ENCODE measurements around the gene RGS3. TPM values are rescaled to one million over a fixed set of nuclear protein-coding genes. Genes with fewer than 3 reads are reported as not detected.
"Not testable (repeated sequence)": the region's sequence is repeated elsewhere in the genome, so short reads cannot be mapped to it uniquely, and the experiment has no call there.

RGS3 gene
- total RNA-seq, 1 donor from 2014 or later = 36.7 TPM

- H3K9me3 Mint-ChIP-seq = no peaks in the 10 kb centered on the region
- no peaks in the 10 kb centered on the region for H3K27me3 Mint-ChIP-seq (ENCODE audit: low read depth)
- H3K36me3 Mint-ChIP-seq (ENCODE audit: low read depth) = no peaks in the 10 kb centered on the region
- no peak overlapping the region for H3K27ac Mint-ChIP-seq (ENCODE audit: unreplicated experiment)
- DNase-seq (ENCODE audit: low read depth, low spot score) = no peak
- H3K4me1 Mint-ChIP-seq = peaks cover 4% of the 10 kb centered on the region
- H3K4me3 Mint-ChIP-seq = no peak overlapping the region
- no peak for TF ChIP-seq CTCF (conservative IDR thresholded peaks at IDR 0.05)
Observed at GRCh38 chr9:113638490-113638889, 175.0 kb downstream of the RGS3 start.

- no peak overlapping the region for H3K27ac Mint-ChIP-seq (ENCODE audit: unreplicated experiment)
- no peak for TF ChIP-seq CTCF (conservative IDR thresholded peaks at IDR 0.05)
- DNase-seq (ENCODE audit: low read depth, low spot score) = no peak
- H3K4me1 Mint-ChIP-seq = peaks cover 2% of the 10 kb centered on the region
- H3K27me3 Mint-ChIP-seq (ENCODE audit: low read depth) = no peaks in the 10 kb centered on the region
- H3K36me3 Mint-ChIP-seq (ENCODE audit: low read depth) = no peaks in the 10 kb centered on the region
- H3K9me3 Mint-ChIP-seq = no peaks in the 10 kb centered on the region
- H3K4me3 Mint-ChIP-seq = no peak overlapping the region
Observed at GRCh38 chr9:113638897-113639296, 175.4 kb downstream of the RGS3 start.

- H3K36me3 Mint-ChIP-seq (ENCODE audit: low read depth); H3K27ac Mint-ChIP-seq (ENCODE audit: unreplicated experiment); H3K4me3 Mint-ChIP-seq; DNase-seq (ENCODE audit: low read depth, low spot score); H3K9me3 Mint-ChIP-seq; H3K27me3 Mint-ChIP-seq (ENCODE audit: low read depth); H3K4me1 Mint-ChIP-seq: not testable (repeated sequence)
Observed at GRCh38 chr9:113639411-113639970, 176.0 kb downstream of the RGS3 start.

GRCh38 chr9:113640418-113640817 is 176.9 kb downstream of the RGS3 start:
- Mint-ChIP-seq H3K4me3 (no peak overlapping the region), H3K27me3 (ENCODE audit: low read depth) (no peaks in the 10 kb centered on the region), H3K36me3 (ENCODE audit: low read depth) (no peaks in the 10 kb centered on the region), H3K4me1 (no peaks in the 10 kb centered on the region), H3K27ac (ENCODE audit: unreplicated experiment) (no peak overlapping the region), H3K9me3 (no peaks in the 10 kb centered on the region)
- no peak for TF ChIP-seq CTCF (conservative IDR thresholded peaks at IDR 0.05)
- no peak for DNase-seq (ENCODE audit: low read depth, low spot score)

GRCh38 chr9:113641100-113641885 is 177.8 kb downstream of the RGS3 start:
- no peaks in the 10 kb centered on the region for H3K9me3 Mint-ChIP-seq
- H3K4me3 Mint-ChIP-seq = no peak overlapping the region
- no peak for DNase-seq (ENCODE audit: low read depth, low spot score)
- no peaks in the 10 kb centered on the region for H3K4me1 Mint-ChIP-seq
- H3K27me3 Mint-ChIP-seq (ENCODE audit: low read depth) = no peaks in the 10 kb centered on the region
- H3K27ac Mint-ChIP-seq (ENCODE audit: unreplicated experiment) = no peak overlapping the region
- H3K36me3 Mint-ChIP-seq (ENCODE audit: low read depth) = no peaks in the 10 kb centered on the region
- no peak for TF ChIP-seq CTCF (conservative IDR thresholded peaks at IDR 0.05)

- Mint-ChIP-seq H3K36me3 (ENCODE audit: low read depth) (no peaks in the 10 kb centered on the region), H3K9me3 (no peaks in the 10 kb centered on the region), H3K27ac (ENCODE audit: unreplicated experiment) (no peak overlapping the region), H3K4me1 (no peaks in the 10 kb centered on the region), H3K4me3 (no peak overlapping the region), H3K27me3 (ENCODE audit: low read depth) (no peaks in the 10 kb centered on the region)
- no peak for DNase-seq (ENCODE audit: low read depth, low spot score)
- TF ChIP-seq CTCF (conservative IDR thresholded peaks at IDR 0.05) = no peak
Observed at GRCh38 chr9:113644321-113644720, 180.8 kb downstream of the RGS3 start.
